Measurements from ENCODE around the gene DNA2. TPM values are rescaled to one million over a fixed set of nuclear protein-coding genes. Genes with fewer than 3 reads are reported as not detected.
"Not testable (repeated sequence)": the region's sequence is repeated elsewhere in the genome, so short reads cannot be mapped to it uniquely, and the experiment has no call there.

Gene DNA2
- total RNA-seq, 1 experiment from 2014 or later: 20.9 TPM

DNA sequence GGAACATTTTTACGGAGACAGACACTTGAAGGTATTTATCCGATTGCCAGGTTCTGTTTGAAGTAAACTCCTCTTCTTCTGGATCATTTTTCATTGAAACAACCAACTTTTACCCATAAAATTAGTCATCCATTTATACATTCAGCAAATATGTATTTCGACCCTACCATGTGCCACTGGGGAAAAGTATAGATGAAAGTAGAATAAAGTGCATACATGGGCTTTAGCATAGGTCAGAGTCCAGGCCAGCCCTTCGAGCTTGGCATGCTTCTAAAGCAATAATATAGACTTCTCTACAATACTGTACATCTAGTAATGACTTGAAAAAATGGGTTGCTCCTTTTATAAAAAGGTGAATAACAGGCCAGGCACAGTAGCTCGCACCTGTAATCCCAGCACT, 45.4 kb upstream of the DNA2 start (continued):
- TF ChIP-seq, protein P1, sequence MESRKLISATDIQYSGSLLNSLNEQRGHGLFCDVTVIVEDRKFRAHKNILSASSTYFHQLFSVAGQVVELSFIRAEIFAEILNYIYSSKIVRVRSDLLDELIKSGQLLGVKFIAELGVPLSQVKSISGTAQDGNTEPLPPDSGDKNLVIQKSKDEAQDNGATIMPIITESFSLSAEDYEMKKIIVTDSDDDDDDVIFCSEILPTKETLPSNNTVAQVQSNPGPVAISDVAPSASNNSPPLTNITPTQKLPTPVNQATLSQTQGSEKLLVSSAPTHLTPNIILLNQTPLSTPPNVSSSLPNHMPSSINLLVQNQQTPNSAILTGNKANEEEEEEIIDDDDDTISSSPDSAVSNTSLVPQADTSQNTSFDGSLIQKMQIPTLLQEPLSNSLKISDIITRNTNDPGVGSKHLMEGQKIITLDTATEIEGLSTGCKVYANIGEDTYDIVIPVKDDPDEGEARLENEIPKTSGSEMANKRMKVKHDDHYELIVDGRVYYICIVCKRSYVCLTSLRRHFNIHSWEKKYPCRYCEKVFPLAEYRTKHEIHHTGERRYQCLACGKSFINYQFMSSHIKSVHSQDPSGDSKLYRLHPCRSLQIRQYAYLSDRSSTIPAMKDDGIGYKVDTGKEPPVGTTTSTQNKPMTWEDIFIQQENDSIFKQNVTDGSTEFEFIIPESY (IDR thresholded peaks at IDR 0.05; ENCODE audit: extremely low read depth, insufficient replicate concordance, low read length): no peak
- no peak for TF ChIP-seq EZH2 (IDR thresholded peaks at IDR 0.05)
- no peak for TF ChIP-seq FOSL1 (IDR thresholded peaks at IDR 0.05; ENCODE audit: low read depth)
- no peak for TF ChIP-seq CBX3 (IDR thresholded peaks at IDR 0.05; ENCODE audit: low read depth)

DNA sequence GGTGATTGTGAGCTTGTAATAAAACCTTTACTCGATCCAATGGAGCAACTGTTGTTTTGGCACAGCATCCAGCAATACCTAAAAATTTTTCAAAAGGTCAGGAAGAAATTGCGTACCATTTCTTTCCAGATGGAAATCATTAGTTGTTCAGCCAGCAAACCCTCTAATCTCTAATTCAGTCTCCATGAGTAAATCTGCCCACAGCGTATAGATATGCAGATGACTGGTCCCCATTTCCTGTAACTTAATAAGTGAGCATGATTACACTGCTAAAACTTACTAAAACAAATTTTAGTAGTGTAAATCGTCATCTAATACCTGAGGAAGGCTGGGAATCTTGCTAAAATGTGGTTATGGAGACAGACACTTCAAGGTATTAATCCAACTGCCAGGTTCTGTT, 45.0 kb upstream of the DNA2 start:
- ChIA-PET CTCF (no interaction called here), RAD21 (ENCODE audit: low non-redundant PET in 1 of 2, low total read pairs in 2 of 2, uncharacterized antibody in 2 of 2, unreplicated experiment in 2 of 2) (no interaction called here), POLR2A (no interaction called here)
- Histone ChIP-seq H3K27ac (ENCODE audit: low read depth, low read length) (no peak overlapping the region), H3K4me3 (replicated peaks in 1 of 2; ENCODE audit: low read depth in 1 of 2, low read length in 2 of 2) (no peak overlapping the region), H3K9ac (ENCODE audit: low read length) (no peak overlapping the region), H3K4me2 (ENCODE audit: low read length) (no peak overlapping the region), H3K9me3 (ENCODE audit: control insufficient read depth in 1 of 2, insufficient read depth in 1 of 2, low read depth in 1 of 2, low read length in 2 of 2) (no peaks in the 10 kb centered on the region), H4K20me1 (ENCODE audit: insufficient read depth) (no peaks in the 10 kb centered on the region), H3K9me2 (ENCODE audit: insufficient read depth) (no peaks in the 10 kb centered on the region), H3K79me2 (ENCODE audit: insufficient read depth, low read length) (no peaks in the 10 kb centered on the region), H3K4me1 (ENCODE audit: control insufficient read depth in 1 of 2, insufficient read depth in 2 of 2, low read length in 2 of 2) (no peaks in the 10 kb centered on the region), H3K36me3 (ENCODE audit: control insufficient read depth in 1 of 2, insufficient read depth in 2 of 2, low read length in 2 of 2) (no peaks in the 10 kb centered on the region), H3K27me3 (ENCODE audit: insufficient read depth, low read length) (no peaks in the 10 kb centered on the region), H2AFZ (ENCODE audit: low read depth, low read length, poor library complexity, severe bottlenecking) (no peak overlapping the region)
- DNase-seq (ENCODE audit: low read depth, low spot score) (no peak), ATAC-seq (no peak)
- intact Hi-C loops (cut with micrococcal nuclease): no loop called here
- BruUV-seq (replicated peaks): no TSS peak
- no peak for TF ChIP-seq YY1 (IDR thresholded peaks at IDR 0.05; ENCODE audit: extremely low read depth, insufficient replicate concordance, low read depth, low read length)
- TF ChIP-seq, protein P2, sequence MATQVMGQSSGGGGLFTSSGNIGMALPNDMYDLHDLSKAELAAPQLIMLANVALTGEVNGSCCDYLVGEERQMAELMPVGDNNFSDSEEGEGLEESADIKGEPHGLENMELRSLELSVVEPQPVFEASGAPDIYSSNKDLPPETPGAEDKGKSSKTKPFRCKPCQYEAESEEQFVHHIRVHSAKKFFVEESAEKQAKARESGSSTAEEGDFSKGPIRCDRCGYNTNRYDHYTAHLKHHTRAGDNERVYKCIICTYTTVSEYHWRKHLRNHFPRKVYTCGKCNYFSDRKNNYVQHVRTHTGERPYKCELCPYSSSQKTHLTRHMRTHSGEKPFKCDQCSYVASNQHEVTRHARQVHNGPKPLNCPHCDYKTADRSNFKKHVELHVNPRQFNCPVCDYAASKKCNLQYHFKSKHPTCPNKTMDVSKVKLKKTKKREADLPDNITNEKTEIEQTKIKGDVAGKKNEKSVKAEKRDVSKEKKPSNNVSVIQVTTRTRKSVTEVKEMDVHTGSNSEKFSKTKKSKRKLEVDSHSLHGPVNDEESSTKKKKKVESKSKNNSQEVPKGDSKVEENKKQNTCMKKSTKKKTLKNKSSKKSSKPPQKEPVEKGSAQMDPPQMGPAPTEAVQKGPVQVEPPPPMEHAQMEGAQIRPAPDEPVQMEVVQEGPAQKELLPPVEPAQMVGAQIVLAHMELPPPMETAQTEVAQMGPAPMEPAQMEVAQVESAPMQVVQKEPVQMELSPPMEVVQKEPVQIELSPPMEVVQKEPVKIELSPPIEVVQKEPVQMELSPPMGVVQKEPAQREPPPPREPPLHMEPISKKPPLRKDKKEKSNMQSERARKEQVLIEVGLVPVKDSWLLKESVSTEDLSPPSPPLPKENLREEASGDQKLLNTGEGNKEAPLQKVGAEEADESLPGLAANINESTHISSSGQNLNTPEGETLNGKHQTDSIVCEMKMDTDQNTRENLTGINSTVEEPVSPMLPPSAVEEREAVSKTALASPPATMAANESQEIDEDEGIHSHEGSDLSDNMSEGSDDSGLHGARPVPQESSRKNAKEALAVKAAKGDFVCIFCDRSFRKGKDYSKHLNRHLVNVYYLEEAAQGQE (IDR thresholded peaks at IDR 0.05; ENCODE audit: low read depth): no peak
- TF ChIP-seq SRF (IDR thresholded peaks at IDR 0.05; ENCODE audit: low read depth): no peak
- no peak for TF ChIP-seq FOSL1 (IDR thresholded peaks at IDR 0.05; ENCODE audit: low read depth)
- TF ChIP-seq EZH2phosphoT487 (IDR thresholded peaks at IDR 0.05; ENCODE audit: borderline replicate concordance): no peak
- no peak for TF ChIP-seq RAD21 (IDR thresholded peaks at IDR 0.05; ENCODE audit: low read depth)
- no peak for TF ChIP-seq SIN3A (IDR thresholded peaks at IDR 0.05; ENCODE audit: low read depth)

DNA sequence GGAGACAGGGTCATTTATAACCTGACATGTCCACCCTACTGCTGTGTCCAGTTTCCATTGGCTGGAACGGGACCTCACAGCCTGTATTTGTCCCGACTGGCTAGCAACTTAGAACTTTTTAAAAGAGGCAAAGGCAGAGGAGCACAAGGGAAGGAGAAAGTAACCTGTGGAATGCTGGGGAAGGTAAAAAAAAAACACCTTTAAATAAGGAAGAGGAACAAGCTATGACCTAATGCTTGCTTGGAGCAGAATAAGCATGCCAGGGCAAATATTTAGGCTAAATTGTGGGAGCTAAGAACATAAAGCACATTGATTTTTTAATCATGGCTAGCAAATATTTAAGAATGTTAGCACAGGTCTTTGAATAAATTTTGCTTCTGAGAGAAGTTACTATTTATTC, 44.4 kb upstream of the DNA2 start:
- H3K4me2 ChIP-seq (ENCODE audit: low read length); DNase-seq (ENCODE audit: low read depth, low spot score); H3K27me3 ChIP-seq (ENCODE audit: insufficient read depth, low read length); H3K27ac ChIP-seq (ENCODE audit: low read depth, low read length); H3K79me2 ChIP-seq (ENCODE audit: insufficient read depth, low read length); H3K4me1 ChIP-seq (ENCODE audit: control insufficient read depth in 1 of 2, insufficient read depth in 2 of 2, low read length in 2 of 2); H3K9me3 ChIP-seq (ENCODE audit: control insufficient read depth in 1 of 2, insufficient read depth in 1 of 2, low read depth in 1 of 2, low read length in 2 of 2); CTCF ChIA-PET; BruUV-seq (replicated peaks); H3K4me3 ChIP-seq (replicated peaks in 1 of 2; ENCODE audit: low read depth in 1 of 2, low read length in 2 of 2); H2AFZ ChIP-seq (ENCODE audit: low read depth, low read length, poor library complexity, severe bottlenecking); POLR2A ChIA-PET; H3K9ac ChIP-seq (ENCODE audit: low read length); RAD21 ChIA-PET (ENCODE audit: low non-redundant PET in 1 of 2, low total read pairs in 2 of 2, uncharacterized antibody in 2 of 2, unreplicated experiment in 2 of 2); ATAC-seq; H3K36me3 ChIP-seq (ENCODE audit: control insufficient read depth in 1 of 2, insufficient read depth in 2 of 2, low read length in 2 of 2); intact Hi-C loops (cut with micrococcal nuclease); H4K20me1 ChIP-seq (ENCODE audit: insufficient read depth); H3K9me2 ChIP-seq (ENCODE audit: insufficient read depth): not testable (repeated sequence)

All from HCT116 (cell line).